PC-3 (cell line): ENCODE results near the gene HS2ST1.

ENCODE experiments used
- CTCF ChIP-seq: fragments of 300-600 bp; sonication (generic); conservative IDR thresholded peaks from 2 replicates; pipeline ENCODE4 v1.5.1; 2017; ENCODE audit warnings: antibody characterized with exemption, low read depth, mild to moderate bottlenecking, low read length
- EZH2 ChIP-seq: fragments of 300-600 bp; sonication (generic); IDR thresholded peaks from one replicate; pipeline ENCODE4 v1.6.1; 2017; ENCODE audit warnings: antibody characterized with exemption, mild to moderate bottlenecking, low read length; ENCODE audit not compliant: unreplicated experiment
- EZH2phosphoT487 ChIP-seq: fragments of 300-600 bp; sonication (generic); IDR thresholded peaks from 2 replicates; pipeline ENCODE4 v1.6.1; 2018; ENCODE audit warnings: mild to moderate bottlenecking, antibody characterized with exemption, low read length, borderline replicate concordance

DNA sequence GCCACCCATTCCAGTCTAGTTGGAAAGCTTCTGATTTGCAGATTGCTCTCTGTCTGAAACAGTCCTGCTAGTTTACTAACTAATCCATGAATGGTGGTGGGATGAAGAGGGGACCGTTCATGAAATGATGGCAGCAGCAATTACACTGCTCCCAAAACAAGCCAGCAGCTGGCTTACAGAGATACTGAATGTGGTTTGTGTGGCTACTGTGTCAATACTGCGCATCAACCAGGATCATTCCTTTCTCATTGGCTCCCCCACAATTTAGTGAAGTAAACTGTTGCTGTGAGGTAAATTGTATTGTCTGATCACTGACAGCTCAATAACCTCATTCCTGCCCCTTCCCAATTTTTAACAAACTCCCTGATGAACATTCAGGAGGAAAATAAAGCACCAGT lies 222.9 kb downstream of the HS2ST1 start:
- TF ChIP-seq CTCF = no peak
- no peak for TF ChIP-seq EZH2
- TF ChIP-seq EZH2phosphoT487 = no peak
